Urothelium cell line (cell line): ENCODE results near the gene ZNF20.
"Not testable (repeated sequence)": the region's sequence is repeated elsewhere in the genome, so short reads cannot be mapped to it uniquely, and the experiment has no call there.

Experiments used
- DNase-seq: peaks from one replicate; pipeline ENCODE4 v3.0.0; 2011; ENCODE audit warnings: low spot score, mixed read lengths
- FAIRE-seq: peaks from 2 replicates; lab custom pipeline; 2011; peaks lifted over from hg19 to GRCh38; lab: Jason Lieb, UNC

The ZNF20 gene

DNA sequence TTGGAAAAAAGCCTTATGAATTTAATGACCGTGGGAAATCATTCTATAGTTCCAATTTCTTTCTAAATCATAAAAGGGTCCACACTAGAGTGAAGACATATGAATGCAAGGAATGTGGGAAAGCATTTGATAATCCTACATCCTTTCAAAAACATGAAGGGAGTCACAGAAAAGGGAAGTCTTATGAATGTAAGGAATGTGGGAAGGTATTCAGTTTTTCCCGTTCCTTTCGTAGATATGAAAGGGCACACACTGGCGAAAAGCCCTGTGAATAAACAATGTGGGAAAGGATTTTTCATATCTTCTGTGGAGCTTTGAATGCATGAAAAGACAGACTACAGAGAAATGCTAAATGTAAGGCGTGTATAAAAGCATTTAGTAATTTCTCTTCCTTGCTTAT lies 27.0 kb downstream of the ZNF20 start:
- DNase-seq (no peak), FAIRE-seq (no peak)

DNA sequence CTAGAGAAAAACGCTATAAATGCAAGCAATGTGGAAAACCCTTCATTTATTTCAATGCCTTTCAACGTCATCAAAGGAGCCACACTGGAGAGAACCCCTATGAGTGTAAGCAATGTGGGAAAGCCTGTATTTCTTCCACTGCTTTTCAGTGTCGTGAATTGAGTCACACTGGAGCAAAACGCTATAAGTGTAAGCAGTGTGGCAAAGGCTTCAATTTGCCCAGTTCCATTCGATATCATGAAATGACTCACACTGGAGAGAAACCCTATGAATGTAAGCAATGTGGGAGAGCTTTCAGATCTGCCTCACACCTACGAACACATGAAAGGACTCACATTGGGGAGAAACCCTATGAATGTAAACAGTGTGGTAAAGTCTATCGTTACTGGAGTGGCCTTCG lies 27.4 kb downstream of the ZNF20 start:
- no peak for FAIRE-seq
- no peak for DNase-seq

DNA sequence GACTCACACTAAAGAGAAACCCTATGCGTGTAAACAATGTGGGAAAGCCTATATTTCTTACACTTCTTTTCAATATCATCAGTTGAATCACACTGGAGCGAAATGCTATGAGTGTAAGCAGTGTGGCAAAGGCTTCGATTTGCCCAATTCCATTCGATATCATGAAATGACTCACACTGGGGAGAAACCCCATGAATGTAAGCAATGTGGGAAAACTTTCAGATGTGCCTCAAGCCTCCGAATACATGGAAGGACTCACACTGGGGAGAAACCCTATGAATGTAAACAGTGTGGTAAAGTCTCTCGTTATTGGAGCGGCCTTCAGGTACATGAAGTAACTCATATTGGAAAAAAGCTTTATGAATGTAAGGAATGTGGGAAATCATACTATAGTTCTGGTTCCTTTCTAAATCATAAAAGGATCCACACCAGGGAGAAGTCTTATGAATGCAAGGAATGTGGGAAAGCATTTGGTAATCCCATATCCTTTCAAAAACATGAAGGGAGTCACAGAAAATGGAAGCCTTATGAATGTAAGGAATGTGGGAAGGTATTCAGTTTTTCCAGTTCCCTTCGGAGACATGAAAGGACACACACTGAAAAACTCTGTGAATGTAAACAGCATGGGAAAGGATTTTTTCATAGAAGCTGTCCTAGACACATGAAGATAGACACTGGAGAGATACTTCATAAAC lies 28.1 kb downstream of the ZNF20 start:
- DNase-seq (no peak), FAIRE-seq (no peak)

DNA sequence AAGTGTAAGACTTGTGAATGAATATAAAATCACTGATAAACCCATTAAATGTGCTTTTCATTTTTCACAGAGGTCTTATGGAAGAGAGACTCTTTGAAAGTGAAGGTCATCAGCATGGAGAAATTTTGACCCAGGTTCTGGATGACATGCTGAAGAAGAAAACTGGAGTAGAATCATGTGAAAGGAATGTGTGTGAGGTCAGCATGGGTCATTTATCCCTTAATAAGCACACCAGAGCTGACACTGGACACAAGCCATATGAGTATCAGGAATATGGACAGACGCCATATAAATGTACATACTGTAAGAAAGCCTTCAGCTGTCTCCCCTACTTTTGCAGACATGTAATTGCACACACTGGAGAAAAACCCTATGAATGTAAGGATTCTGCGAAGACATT lies 29.0 kb downstream of the ZNF20 start:
- FAIRE-seq = no peak
- DNase-seq = no peak

DNA sequence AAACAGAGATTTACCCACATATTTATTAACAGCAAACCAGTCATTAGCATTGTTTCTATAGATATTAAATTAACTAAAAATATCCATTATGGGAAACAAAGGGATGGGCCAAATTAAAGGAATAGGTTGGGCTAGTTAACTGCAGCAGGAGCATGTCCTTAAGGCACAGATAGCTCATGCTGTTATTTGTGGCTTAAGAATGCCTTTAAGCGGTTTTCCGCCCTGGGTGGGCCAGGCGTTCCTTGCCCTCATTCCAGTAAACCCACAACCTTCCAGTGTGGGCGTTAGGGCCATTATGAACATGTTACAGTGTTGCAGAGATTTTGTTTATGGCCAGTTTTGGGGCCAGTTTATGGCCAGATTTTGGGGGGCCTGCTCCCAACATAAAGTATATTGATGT lies 36.2 kb downstream of the ZNF20 start:
- FAIRE-seq, DNase-seq: not testable (repeated sequence)

DNA sequence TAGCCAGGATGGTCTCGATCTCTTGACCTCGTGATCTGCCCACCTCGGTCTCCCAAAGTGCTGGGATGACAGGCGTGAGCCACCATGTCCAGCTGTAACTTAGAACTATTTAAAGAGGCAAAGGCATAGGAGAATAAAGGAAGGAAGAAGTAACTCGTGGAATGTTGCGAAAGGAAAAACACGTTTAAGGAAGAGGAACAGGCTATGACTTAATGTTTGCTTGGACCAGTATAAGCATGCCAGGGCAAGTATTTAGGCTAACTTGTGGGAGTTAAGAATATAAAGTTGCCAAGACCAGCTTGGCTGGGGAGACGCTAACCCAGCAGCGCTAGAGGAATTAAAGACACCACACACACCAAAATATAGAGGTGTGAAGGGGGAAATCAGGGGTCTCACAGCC lies 42.1 kb downstream of the ZNF20 start:
- no peak for FAIRE-seq
- no peak for DNase-seq

DNA sequence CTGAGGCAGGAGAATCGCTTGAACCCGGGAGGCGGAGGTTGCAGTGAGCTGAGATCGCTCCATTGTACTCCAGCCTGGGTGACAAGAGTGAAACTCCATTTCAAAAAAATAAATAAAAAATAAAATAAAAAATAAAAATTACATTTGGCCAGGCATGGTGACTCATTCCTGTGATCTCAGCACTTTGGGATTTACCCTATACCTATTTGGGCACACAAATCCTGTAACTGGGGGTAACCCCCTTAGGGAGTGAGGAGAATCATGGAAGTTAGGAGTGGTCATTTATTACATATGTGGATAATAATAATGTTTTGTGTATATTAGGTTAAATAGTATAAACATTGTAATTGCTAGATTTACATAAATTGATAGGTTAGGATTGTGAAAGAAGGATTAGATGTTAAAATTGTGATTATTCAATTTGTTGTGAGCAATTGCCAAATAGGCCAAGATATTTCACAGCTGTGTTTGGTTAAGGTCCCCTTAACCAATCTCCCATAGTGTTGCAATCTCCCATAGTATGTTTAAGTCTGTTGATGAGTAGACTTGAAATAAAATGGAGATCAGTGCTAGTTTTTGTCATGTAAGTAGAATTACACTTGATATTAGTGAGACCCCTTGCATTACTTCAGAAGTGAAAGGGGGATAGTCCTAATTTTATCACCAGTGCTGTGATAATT lies 44.9 kb downstream of the ZNF20 start:
- FAIRE-seq (no peak), DNase-seq (no peak)

DNA sequence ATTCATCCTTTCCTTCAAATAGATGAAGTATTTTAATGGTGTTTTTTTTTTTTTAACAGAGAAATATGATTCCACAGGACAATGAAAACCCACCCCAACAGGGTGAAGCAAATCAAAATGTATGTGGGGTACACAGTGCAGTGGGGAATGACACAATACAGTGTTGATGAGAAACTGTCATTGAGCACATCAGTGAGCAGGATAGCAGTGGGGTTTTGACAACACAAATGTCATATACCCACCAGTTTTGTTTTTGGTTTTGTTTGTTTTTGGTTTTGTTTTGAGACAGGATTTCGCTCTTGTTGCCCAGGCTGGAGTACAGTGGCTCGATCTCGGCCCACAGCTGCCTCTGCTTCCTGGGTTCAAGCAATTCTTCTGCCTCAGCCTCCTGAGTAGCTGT lies 46.4 kb downstream of the ZNF20 start:
- DNase-seq (no peak), FAIRE-seq (no peak)

DNA sequence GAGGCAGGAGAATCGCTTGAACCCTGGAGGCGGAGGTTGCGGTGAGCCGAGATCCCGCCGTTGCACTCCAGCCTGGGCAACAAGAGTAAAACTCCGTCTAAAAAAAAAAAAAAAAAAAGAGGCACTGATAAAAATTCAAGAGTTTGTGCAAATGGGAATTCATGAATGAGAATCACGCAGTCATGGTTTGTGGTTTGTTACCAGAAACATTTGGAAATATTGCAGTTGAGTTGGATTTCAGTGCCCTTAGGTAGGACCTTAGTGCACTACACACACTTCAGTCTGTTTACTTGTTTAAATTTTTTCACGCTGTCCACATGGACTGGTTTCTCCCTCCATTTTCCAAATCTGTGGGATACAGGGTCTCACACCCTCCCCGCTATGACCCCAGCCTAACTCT lies 47.2 kb downstream of the ZNF20 start:
- no peak for DNase-seq
- no peak for FAIRE-seq

DNA sequence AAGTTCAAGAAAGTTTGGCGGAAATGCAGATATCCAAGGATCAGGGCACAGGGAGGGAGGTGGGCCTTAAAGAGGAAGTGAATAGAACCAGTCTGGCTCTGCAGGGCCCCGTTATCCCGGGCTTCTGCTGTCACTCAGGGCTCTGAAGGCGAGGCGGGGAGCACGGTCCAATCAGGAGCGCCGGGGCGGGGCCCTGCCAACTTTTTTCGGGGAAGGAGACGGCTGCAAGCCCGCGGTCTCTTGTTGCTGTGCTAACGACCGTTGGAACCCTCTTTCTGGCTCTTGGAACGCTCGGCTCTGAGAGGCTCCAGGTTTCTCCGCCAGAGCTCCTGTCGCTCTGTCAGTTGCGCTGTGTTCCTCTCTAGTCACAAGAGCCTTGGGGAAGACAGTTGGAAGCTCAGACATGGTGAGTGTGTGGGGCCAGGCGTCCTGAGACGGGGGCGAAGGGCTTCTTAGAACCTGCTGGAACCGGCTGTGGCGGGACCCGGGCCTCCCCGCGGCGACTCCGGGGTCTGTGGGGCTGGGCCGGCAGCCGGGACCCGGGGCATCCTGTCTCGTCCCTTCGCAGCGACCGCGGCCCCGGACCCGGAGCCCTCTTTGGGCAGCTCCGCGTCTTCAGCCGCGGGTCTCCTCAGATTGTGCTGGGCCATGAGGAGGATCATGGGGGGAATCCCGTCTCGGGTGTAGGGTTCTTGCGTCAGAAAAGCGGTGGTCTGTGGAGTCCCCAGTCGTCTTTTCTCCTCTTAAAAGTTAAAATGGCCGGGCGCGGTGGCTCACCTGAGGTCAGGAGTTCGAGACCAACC lies 47.9 kb downstream of the ZNF20 start:
- DNase-seq (peak; percentile 63), FAIRE-seq (no peak)

DNA sequence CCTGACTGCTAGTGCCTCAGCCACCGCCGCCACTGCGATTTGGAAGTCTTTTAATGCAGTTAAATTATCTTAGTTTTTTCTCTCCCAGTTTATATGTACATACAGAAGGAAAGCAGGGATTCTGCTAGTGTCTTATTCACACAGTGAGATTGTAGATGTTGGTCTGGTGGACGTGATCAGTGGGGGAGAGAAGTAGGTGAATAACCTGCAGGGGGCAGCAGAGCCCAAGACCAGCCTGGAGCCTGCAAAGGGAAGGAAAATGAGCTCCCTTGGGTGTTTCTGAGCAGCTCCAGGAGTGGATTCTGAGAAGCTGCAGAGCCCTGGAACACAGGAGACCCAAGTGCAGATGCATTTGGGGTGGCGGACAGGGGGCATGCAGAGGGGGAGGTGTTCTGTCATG lies 49.3 kb downstream of the ZNF20 start:
- DNase-seq = no peak
- FAIRE-seq = no peak

DNA sequence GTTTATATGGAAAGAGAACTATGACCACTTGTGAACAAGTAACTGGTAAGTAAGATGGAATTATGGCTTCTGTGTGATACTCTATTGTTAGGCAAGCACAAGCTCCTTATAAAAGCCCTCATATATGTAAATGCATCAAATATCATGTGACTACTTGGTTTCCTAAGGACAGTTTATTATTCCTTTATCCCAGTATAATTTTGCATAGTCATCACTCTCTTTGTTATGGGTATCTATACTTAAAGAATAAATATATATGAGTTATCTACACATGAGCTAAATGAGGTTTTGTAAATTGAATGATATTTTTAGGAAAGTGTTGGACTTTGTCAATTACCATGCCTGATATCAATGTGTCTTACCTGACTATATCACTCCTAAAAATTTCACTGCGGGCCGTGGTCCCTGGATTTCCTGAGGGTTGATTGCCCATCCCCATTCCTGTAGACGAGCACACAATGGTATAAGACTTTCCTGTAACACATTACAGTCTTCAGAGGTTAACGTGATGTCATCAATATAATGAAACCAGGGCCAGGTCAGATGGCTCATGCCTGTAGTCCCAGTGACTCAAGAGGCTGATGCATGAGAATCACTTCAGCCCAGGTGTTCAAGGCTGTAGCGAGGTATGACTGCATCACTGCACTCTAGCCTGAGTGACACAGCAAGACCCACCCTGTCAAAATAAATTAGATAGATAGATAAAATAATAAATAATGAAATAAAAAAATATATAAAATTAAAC lies 54.9 kb downstream of the ZNF20 start:
- FAIRE-seq = no peak
- no peak for DNase-seq

DNA sequence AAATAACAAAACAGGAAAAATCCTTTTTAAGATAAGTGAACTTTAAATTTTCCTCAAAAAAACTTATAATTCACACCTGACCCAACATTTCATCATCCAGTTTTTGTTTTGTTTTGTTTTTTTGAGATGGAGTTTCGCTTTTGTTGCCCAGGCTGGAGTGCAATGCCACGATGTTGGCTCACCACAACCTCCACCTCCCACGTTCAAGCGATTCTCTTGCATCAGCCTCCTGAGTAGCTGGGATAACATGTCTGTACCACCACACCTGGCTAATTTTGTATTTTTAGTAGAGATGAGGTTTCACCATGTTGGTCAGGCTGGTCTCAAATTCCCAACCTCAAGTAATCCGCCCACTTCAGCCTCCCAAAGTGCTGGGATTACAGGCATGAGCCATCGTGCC lies 56.8 kb downstream of the ZNF20 start:
- DNase-seq, FAIRE-seq: not testable (repeated sequence)
